Epithelial cell of esophagus (primary cell): ENCODE measurements around the gene OGT.

ENCODE experiments used
- DNase-seq: peaks from one replicate; pipeline ENCODE4 v3.0.0; 2010; ENCODE audit warnings: low read depth
- H3K4me3 ChIP-seq: 2 replicates; pipeline ENCODE4 v1.5.1; 2011; ENCODE audit warnings: mild to moderate bottlenecking, low read length, control low read depth
- CTCF ChIP-seq: IDR thresholded peaks from 2 replicates; pipeline ENCODE4 v1.5.1; 2011; ENCODE audit warnings: low read depth, mild to moderate bottlenecking, low read length, control low read depth, inconsistent platforms; ENCODE audit not compliant: insufficient read depth; ENCODE audit errors: missing control alignments

Gene OGT

GRCh38 chrX:71622576-71623450, 89.9 kb downstream of the OGT start:
- no peak overlapping the region for H3K4me3 ChIP-seq
- peak; percentile 41 for DNase-seq
- TF ChIP-seq CTCF = peak; percentile 43

GRCh38 chrX:71623714-71624113, 90.8 kb downstream of the OGT start:
- TF ChIP-seq CTCF = no peak
- no peak for DNase-seq
- H3K4me3 ChIP-seq = no peak overlapping the region

GRCh38 chrX:71625471-71625870, 92.6 kb downstream of the OGT start:
- no peak for TF ChIP-seq CTCF
- DNase-seq = no peak
- no peak overlapping the region for H3K4me3 ChIP-seq
